Measurements from ENCODE around the gene SRD5A1. TPM values are rescaled to one million over a fixed set of nuclear protein-coding genes. Genes with fewer than 3 reads are reported as not detected.
"Not testable (repeated sequence)": the region's sequence is repeated elsewhere in the genome, so short reads cannot be mapped to it uniquely, and the experiment has no call there.

The SRD5A1 gene
- total and polyA plus RNA-seq, 7 experiments from 2014 or later, result 2.9 to 11.9 (median 6.3) TPM

DNA sequence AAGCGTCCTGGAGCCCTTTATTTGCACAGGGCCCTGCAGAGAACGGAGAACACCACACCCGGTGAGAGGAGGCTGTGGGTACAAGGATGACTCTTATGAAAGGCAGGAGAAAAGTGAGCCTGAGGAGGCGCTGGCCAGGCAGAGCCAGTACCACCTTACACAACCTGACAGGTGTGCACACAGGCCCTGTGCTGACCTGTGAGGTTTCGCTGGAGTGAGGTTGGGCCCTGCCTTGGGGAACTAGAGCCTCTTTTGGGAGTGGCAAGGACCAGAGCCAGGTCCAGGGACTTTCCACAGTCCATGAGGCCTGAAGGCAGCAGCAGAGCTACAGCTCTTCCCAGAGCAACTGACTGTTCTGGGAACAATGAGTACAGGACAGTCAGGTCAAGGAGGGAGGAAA lies 3.1 kb downstream of the SRD5A1 start:
- H3K27ac Mint-ChIP-seq, result no peak overlapping the region
- Histone ChIP-seq H3K9me3 (ENCODE audit: control insufficient read depth in 2 of 3, low read length in 3 of 3) (no peaks in the 10 kb centered on the region), H3K4me1 (ENCODE audit: control insufficient read depth in 2 of 2, insufficient read depth in 2 of 2, low read length in 2 of 2) (peaks cover 9 to 11% of the 10 kb centered on the region in 2 donors), H3K27ac (ENCODE audit: low read depth, low read length) (no peak overlapping the region), H3K36me3 (ENCODE audit: control insufficient read depth in 2 of 3, insufficient read depth in 3 of 3, low read length in 3 of 3) (peaks cover 0 to 1% (median 0%) of the 10 kb centered on the region in 3 experiments), H3K4me3 (ENCODE audit: low read length) (no peak overlapping the region), H3K27me3 (ENCODE audit: control insufficient read depth in 2 of 2, insufficient read depth in 2 of 2, low read length in 2 of 2) (no peaks in the 10 kb centered on the region)
- ATAC-seq (no peak), DNase-seq (no peak)
- peaks cover 13 to 27% (median 19%) of the 10 kb centered on the region in 7 donors for H3K4me1 Mint-ChIP-seq
- ChIA-PET POLR2A (no interaction called here), CTCF (no interaction called here)
- intact Hi-C loops (cut with micrococcal nuclease), result no loop called here
- H3K9me3 Mint-ChIP-seq, result no peaks in the 10 kb centered on the region
- H3K36me3 Mint-ChIP-seq, result peaks cover 0 to 10% (median 4%) of the 10 kb centered on the region in 5 donors
- H3K27me3 Mint-ChIP-seq, result no peaks in the 10 kb centered on the region
- H3K4me3 Mint-ChIP-seq, result no peak overlapping the region

DNA sequence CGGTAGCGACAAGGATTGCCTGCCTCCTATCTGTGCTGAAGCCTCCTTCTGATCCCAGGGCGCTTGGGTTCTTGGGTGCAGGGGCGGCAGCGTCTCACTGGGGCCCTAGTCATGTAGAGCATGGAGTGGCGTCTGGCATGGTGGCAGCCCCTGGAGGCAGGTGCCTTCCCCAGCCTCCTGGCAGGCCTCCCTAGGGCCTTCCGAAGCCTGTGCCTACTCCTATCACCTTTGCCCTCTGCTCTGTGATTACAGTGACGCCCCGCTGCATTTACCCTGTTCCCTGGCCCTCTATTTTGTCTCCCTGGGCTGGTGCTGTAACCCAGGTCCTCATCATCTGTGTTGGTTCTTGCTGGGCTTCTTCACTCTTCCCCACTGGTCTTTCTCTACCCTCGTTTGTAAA lies 3.8 kb downstream of the SRD5A1 start:
- Histone ChIP-seq H3K27me3 (ENCODE audit: control insufficient read depth in 2 of 2, insufficient read depth in 2 of 2, low read length in 2 of 2) (no peaks in the 10 kb centered on the region), H3K27ac (ENCODE audit: low read depth, low read length) (no peak overlapping the region), H3K9me3 (ENCODE audit: control insufficient read depth in 2 of 3, low read length in 3 of 3) (no peaks in the 10 kb centered on the region), H3K4me3 (ENCODE audit: low read length) (no peak overlapping the region), H3K36me3 (ENCODE audit: control insufficient read depth in 2 of 3, insufficient read depth in 3 of 3, low read length in 3 of 3) (no peaks in the 10 kb centered on the region), H3K4me1 (ENCODE audit: control insufficient read depth in 2 of 2, insufficient read depth in 2 of 2, low read length in 2 of 2) (peaks cover 1 to 4% of the 10 kb centered on the region in 2 donors)
- no peak overlapping the region for H3K27ac Mint-ChIP-seq
- ChIA-PET POLR2A (no interaction called here), CTCF (interaction anchor here (1.6 kb wide), 1 partner anchor 109 kb away, joined by 4 read pairs; no protein-coding TSS in a partner anchor)
- no peaks in the 10 kb centered on the region for H3K27me3 Mint-ChIP-seq
- peaks cover 6 to 24% (median 13%) of the 10 kb centered on the region in 7 donors for H3K4me1 Mint-ChIP-seq
- peaks cover 0 to 8% (median 4%) of the 10 kb centered on the region in 5 donors for H3K36me3 Mint-ChIP-seq
- no peaks in the 10 kb centered on the region for H3K9me3 Mint-ChIP-seq
- H3K4me3 Mint-ChIP-seq, result peak overlapping the region in 1 of 10 donors; percentile 27
- DNase-seq (no peak), ATAC-seq (no peak)
- intact Hi-C loops (cut with micrococcal nuclease), result no loop called here

DNA sequence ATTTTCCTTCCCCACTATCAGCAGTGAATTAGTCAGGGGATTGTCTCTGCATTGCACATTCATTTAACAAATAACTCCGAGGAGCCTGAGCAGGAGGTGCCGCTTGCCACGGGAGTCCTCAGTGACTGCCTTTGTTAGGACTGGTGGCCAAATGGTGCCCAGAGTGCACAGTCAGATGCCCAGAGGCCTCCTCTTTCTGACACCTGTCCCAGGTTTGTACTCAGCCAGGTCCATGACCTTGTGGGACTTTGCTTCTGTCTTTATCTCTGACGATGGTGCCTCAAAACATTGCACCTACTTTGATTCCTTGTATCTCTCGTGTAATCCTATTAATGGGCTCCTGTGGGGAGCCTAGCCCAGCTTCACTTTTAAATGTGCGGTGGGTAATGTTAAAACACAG lies 4.3 kb downstream of the SRD5A1 start:
- H3K36me3 ChIP-seq (ENCODE audit: control insufficient read depth in 2 of 3, insufficient read depth in 3 of 3, low read length in 3 of 3), result no peaks in the 10 kb centered on the region
- no peak overlapping the region for H3K27ac ChIP-seq (ENCODE audit: low read depth, low read length)
- no peaks in the 10 kb centered on the region for H3K9me3 ChIP-seq (ENCODE audit: control insufficient read depth in 2 of 3, low read length in 3 of 3)
- ATAC-seq, result no peak
- no peaks in the 10 kb centered on the region for H3K4me1 ChIP-seq (ENCODE audit: control insufficient read depth in 2 of 2, insufficient read depth in 2 of 2, low read length in 2 of 2)
- intact Hi-C loops (cut with micrococcal nuclease), result no loop called here
- H3K4me1 Mint-ChIP-seq, result peaks cover under 1 to 19% (median 7%) of the 10 kb centered on the region in 7 donors
- H3K36me3 Mint-ChIP-seq, result peaks cover 0 to 8% (median 0%) of the 10 kb centered on the region in 5 donors
- ChIA-PET POLR2A (no interaction called here), CTCF (interaction anchor here (1.6 kb wide), 1 partner anchor 108 kb away, joined by 4 read pairs; no protein-coding TSS in a partner anchor)
- H3K4me3 ChIP-seq (ENCODE audit: low read length), result no peak overlapping the region
- H3K27me3 ChIP-seq (ENCODE audit: control insufficient read depth in 2 of 2, insufficient read depth in 2 of 2, low read length in 2 of 2), result no peaks in the 10 kb centered on the region
- H3K4me3 Mint-ChIP-seq, result no peak overlapping the region
- no peak for DNase-seq
- no peaks in the 10 kb centered on the region for H3K9me3 Mint-ChIP-seq
- no peak overlapping the region for H3K27ac Mint-ChIP-seq
- no peaks in the 10 kb centered on the region for H3K27me3 Mint-ChIP-seq

DNA sequence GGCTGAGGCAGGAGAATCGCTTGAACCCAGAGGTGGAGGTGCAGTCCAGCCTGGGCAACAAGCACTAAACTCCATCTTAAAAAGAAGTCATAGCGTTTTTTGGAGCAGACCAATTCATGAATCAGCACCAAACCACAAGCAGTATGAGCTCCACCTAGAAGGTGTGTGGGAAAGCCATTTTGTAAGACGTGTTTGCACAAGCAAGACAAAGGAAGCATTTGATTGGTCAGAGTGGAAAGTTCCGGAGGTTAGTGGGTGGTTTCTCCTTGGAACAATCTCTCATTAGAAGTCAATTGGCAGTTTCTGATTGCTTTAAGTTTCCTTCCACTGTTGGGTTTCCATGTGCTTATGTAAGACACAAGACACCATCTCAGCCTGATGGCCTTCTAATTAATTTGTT lies 5.0 kb downstream of the SRD5A1 start:
- Mint-ChIP-seq H3K4me1 (peaks cover 0 to 19% (median 6%) of the 10 kb centered on the region in 7 donors), H3K27ac (no peak overlapping the region), H3K4me3 (no peak overlapping the region), H3K27me3 (no peaks in the 10 kb centered on the region), H3K36me3 (peaks cover 0 to 8% (median 0%) of the 10 kb centered on the region in 5 donors), H3K9me3 (no peaks in the 10 kb centered on the region)
- Histone ChIP-seq H3K27ac (ENCODE audit: low read depth, low read length) (no peak overlapping the region), H3K4me3 (ENCODE audit: low read length) (no peak overlapping the region), H3K9me3 (ENCODE audit: control insufficient read depth in 2 of 3, low read length in 3 of 3) (no peaks in the 10 kb centered on the region), H3K4me1 (ENCODE audit: control insufficient read depth in 2 of 2, insufficient read depth in 2 of 2, low read length in 2 of 2) (no peaks in the 10 kb centered on the region), H3K36me3 (ENCODE audit: control insufficient read depth in 2 of 3, insufficient read depth in 3 of 3, low read length in 3 of 3) (no peaks in the 10 kb centered on the region), H3K27me3 (ENCODE audit: control insufficient read depth in 2 of 2, insufficient read depth in 2 of 2, low read length in 2 of 2) (no peaks in the 10 kb centered on the region)
- intact Hi-C loops (cut with micrococcal nuclease), result no loop called here
- DNase-seq (no peak), ATAC-seq (no peak)
- ChIA-PET POLR2A (no interaction called here), CTCF (interaction anchor here (1.6 kb wide), 1 partner anchor 107 kb away, joined by 4 read pairs; no protein-coding TSS in a partner anchor)

DNA sequence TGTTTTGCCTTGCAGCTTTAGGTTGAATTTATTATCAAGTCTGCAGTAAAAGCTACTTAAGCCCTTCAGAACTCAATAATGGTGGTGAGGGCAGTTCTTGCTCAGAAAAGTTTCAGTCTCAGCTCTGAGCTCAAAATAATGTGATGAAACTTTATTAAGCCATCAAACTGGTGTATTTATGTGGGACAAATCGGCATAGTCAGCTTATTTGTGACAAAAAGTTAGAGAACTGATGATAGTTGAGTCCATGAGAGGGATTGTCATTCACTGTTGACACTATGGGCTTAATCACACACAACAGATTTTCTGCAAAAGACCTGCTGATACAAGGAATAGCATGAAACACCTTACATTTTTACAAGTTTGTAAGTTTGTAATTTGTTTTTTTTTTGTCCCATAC lies 9.4 kb downstream of the SRD5A1 start:
- Histone ChIP-seq H3K27me3 (ENCODE audit: control insufficient read depth in 2 of 2, insufficient read depth in 2 of 2, low read length in 2 of 2) (no peaks in the 10 kb centered on the region), H3K27ac (ENCODE audit: low read depth, low read length) (no peak overlapping the region), H3K4me3 (ENCODE audit: low read length) (no peak overlapping the region), H3K9me3 (ENCODE audit: control insufficient read depth in 2 of 3, low read length in 3 of 3) (no peaks in the 10 kb centered on the region), H3K4me1 (ENCODE audit: control insufficient read depth in 2 of 2, insufficient read depth in 2 of 2, low read length in 2 of 2) (no peaks in the 10 kb centered on the region), H3K36me3 (ENCODE audit: control insufficient read depth in 2 of 3, insufficient read depth in 3 of 3, low read length in 3 of 3) (no peaks in the 10 kb centered on the region)
- no peak for DNase-seq
- no peak for ATAC-seq
- peaks cover 0 to 14% (median 0%) of the 10 kb centered on the region in 7 donors for H3K4me1 Mint-ChIP-seq
- H3K27me3 Mint-ChIP-seq, result no peaks in the 10 kb centered on the region
- no peak overlapping the region for H3K4me3 Mint-ChIP-seq
- peaks cover 7 to 21% (median 9%) of the 10 kb centered on the region in 5 donors for H3K36me3 Mint-ChIP-seq
- peaks cover 0 to 4% (median 0%) of the 10 kb centered on the region in 11 donors for H3K9me3 Mint-ChIP-seq
- ChIA-PET CTCF (no interaction called here), POLR2A (no interaction called here)
- H3K27ac Mint-ChIP-seq, result no peak overlapping the region
- intact Hi-C loops (cut with micrococcal nuclease), result no loop called here

DNA sequence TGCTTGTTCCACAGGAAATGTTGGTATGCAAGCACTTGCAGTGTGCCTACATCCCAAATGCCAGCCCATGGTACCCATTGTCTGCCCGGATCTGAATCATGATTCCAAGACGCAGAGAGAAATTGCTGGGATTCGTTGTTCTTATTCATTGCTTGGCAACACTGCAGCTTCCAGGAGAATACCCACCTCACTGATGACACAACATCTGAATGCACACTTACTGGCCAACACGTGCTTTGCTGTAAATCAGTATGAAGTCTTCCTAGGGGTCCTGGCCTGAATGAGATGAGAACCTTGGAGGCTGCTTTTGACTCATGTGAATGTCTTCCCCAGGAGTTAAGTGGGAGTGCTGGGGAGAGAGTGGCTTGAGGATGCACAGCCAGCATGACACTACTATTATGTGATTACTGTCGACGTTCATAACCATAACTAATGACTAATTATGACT lies 11.6 kb downstream of the SRD5A1 start:
- Mint-ChIP-seq H3K36me3 (peaks cover 7 to 27% (median 12%) of the 10 kb centered on the region in 5 donors), H3K4me1 (peaks cover 0 to 13% (median 0%) of the 10 kb centered on the region in 7 donors), H3K4me3 (no peak overlapping the region), H3K9me3 (peaks cover 0 to 6% (median 2%) of the 10 kb centered on the region in 11 donors), H3K27me3 (no peaks in the 10 kb centered on the region), H3K27ac (no peak overlapping the region)
- no peak overlapping the region for H3K27ac ChIP-seq (ENCODE audit: low read depth, low read length)
- no peaks in the 10 kb centered on the region for H3K4me1 ChIP-seq (ENCODE audit: control insufficient read depth in 2 of 2, insufficient read depth in 2 of 2, low read length in 2 of 2)
- no peak for ATAC-seq
- H3K9me3 ChIP-seq (ENCODE audit: control insufficient read depth in 2 of 3, low read length in 3 of 3), result no peaks in the 10 kb centered on the region
- H3K4me3 ChIP-seq (ENCODE audit: low read length), result no peak overlapping the region
- ChIA-PET CTCF (no interaction called here), POLR2A (no interaction called here)
- no peaks in the 10 kb centered on the region for H3K27me3 ChIP-seq (ENCODE audit: control insufficient read depth in 2 of 2, insufficient read depth in 2 of 2, low read length in 2 of 2)
- no peak for DNase-seq
- intact Hi-C loops (cut with micrococcal nuclease), result no loop called here
- H3K36me3 ChIP-seq (ENCODE audit: control insufficient read depth in 2 of 3, insufficient read depth in 3 of 3, low read length in 3 of 3), result no peaks in the 10 kb centered on the region

DNA sequence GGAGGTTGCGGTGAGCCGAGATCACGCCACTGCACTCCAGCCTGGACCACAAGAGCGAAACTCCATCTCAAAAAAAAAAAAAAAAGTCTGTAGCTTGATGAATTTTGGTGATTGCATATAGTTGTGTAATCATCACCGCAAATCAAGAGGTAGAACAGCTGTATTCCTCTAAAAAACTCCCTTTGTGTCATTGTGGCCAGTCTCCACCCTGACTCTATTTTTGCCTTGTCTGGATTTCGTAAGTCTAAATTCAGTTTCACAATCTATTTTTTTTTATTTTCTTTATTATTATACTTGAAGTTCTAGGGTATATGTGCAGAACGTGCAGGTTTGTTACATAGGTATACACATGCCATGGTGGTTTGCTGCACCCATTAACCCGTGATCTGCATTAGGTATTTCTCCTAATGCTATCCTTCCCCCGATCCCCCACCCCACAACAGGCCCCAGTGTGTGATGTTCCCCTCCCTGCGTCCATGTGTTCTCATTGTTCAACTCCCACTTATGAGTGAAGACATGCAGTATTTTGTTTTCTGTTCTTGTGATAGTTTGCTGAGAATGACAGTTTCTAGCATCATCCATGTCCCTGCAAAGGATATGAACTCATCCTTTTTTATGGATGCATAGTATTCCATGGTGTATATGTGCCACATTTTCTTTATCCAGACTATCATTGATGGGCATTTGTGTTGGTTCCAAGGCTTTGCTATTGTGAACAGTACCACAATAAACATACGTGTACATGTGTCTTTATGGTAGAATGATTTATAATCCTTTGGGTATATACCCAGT lies 12.5 kb downstream of the SRD5A1 start:
- H3K27ac Mint-ChIP-seq; POLR2A ChIA-PET; H3K27me3 Mint-ChIP-seq; intact Hi-C loops (cut with micrococcal nuclease); DNase-seq; H3K4me3 Mint-ChIP-seq; H3K36me3 ChIP-seq (ENCODE audit: control insufficient read depth in 2 of 3, insufficient read depth in 3 of 3, low read length in 3 of 3); H3K4me1 ChIP-seq (ENCODE audit: control insufficient read depth in 2 of 2, insufficient read depth in 2 of 2, low read length in 2 of 2); CTCF ChIA-PET; H3K4me3 ChIP-seq (ENCODE audit: low read length); H3K9me3 Mint-ChIP-seq; H3K27me3 ChIP-seq (ENCODE audit: control insufficient read depth in 2 of 2, insufficient read depth in 2 of 2, low read length in 2 of 2); H3K9me3 ChIP-seq (ENCODE audit: control insufficient read depth in 2 of 3, low read length in 3 of 3); H3K27ac ChIP-seq (ENCODE audit: low read depth, low read length): not testable (repeated sequence)
- H3K36me3 Mint-ChIP-seq, result peaks cover 7 to 31% (median 15%) of the 10 kb centered on the region in 5 donors
- peaks cover 0 to 13% (median 3%) of the 10 kb centered on the region in 7 donors for H3K4me1 Mint-ChIP-seq
- ATAC-seq, result peak; percentile 82
